ENCODE measurements around the gene KRTAP6-3. TPM values are rescaled to one million over a fixed set of nuclear protein-coding genes. Genes with fewer than 3 reads are reported as not detected.

KRTAP6-3 gene
- total RNA-seq: not detected

- DNase-seq (ENCODE audit: extremely low spot score in 2 of 2): no peak
- Histone ChIP-seq H3K27ac (no peak within 1 kb of the TSS), H3K4me3 (no peak within 1 kb of the TSS), H3K4me1 (no peaks in the 10 kb centered on the region), H3K27me3 (no peaks in the 10 kb centered on the region), H3K9me3 (no peaks in the 10 kb centered on the region), H3K36me3 (no peaks in the 10 kb centered on the region)
- intact Hi-C loops (cut with DNase I): no loop called here
- TF ChIP-seq POLR2AphosphoS5 (IDR thresholded peaks at IDR 0.05; ENCODE audit: insufficient read depth in 1 of 2, low read depth in 1 of 2) (no peak), POLR2A (IDR thresholded peaks at IDR 0.05) (no peak), CTCF (IDR thresholded peaks at IDR 0.05) (no peak)
These were observed at the start of gene KRTAP6-3 for GRCh38 chr21:30592140-30592539. Gene KRTAP6-3, plus strand, starts transcription at chr21:30592440. Its CDS starts 6 bp downstream, at chr21:30592446.

GRCh38 chr21:30552782-30553181 is 39.5 kb upstream of the KRTAP6-3 start:
- H3K4me3 ChIP-seq: no peak overlapping the region
- no peak overlapping the region for H3K27ac ChIP-seq
- intact Hi-C loops (cut with DNase I): no loop called here
- no peaks in the 10 kb centered on the region for H3K4me1 ChIP-seq
- no peaks in the 10 kb centered on the region for H3K36me3 ChIP-seq
- DNase-seq (ENCODE audit: extremely low spot score in 2 of 2): no peak
- TF ChIP-seq CTCF (IDR thresholded peaks at IDR 0.05) (no peak), POLR2AphosphoS5 (IDR thresholded peaks at IDR 0.05; ENCODE audit: insufficient read depth in 1 of 2, low read depth in 1 of 2) (no peak), POLR2A (IDR thresholded peaks at IDR 0.05) (no peak)
- no peaks in the 10 kb centered on the region for H3K9me3 ChIP-seq
- no peaks in the 10 kb centered on the region for H3K27me3 ChIP-seq

GRCh38 chr21:30555095-30555494 is 37.1 kb upstream of the KRTAP6-3 start:
- Histone ChIP-seq H3K36me3 (no peaks in the 10 kb centered on the region), H3K4me3 (no peak overlapping the region), H3K27ac (no peak overlapping the region), H3K4me1 (no peaks in the 10 kb centered on the region), H3K9me3 (no peaks in the 10 kb centered on the region), H3K27me3 (no peaks in the 10 kb centered on the region)
- DNase-seq (ENCODE audit: extremely low spot score in 2 of 2): no peak
- TF ChIP-seq POLR2AphosphoS5 (IDR thresholded peaks at IDR 0.05; ENCODE audit: insufficient read depth in 1 of 2, low read depth in 1 of 2) (no peak), POLR2A (IDR thresholded peaks at IDR 0.05) (no peak), CTCF (IDR thresholded peaks at IDR 0.05) (no peak)
- intact Hi-C loops (cut with DNase I): no loop called here

GRCh38 chr21:30561264-30561895 is 30.9 kb upstream of the KRTAP6-3 start, which contains the start of gene KRTAP19-7:
Gene KRTAP19-7, minus strand, starts transcription at chr21:30561314. Its CDS starts 25 bp downstream, at chr21:30561289.
- no peak for DNase-seq (ENCODE audit: extremely low spot score in 2 of 2)
- intact Hi-C loops (cut with DNase I): no loop called here
- Histone ChIP-seq H3K36me3 (no peaks in the 10 kb centered on the region), H3K9me3 (no peaks in the 10 kb centered on the region), H3K4me1 (no peaks in the 10 kb centered on the region), H3K27me3 (no peaks in the 10 kb centered on the region), H3K4me3 (no peak within 1 kb of the TSS), H3K27ac (no peak within 1 kb of the TSS)
- TF ChIP-seq CTCF (IDR thresholded peaks at IDR 0.05) (no peak), POLR2AphosphoS5 (IDR thresholded peaks at IDR 0.05; ENCODE audit: insufficient read depth in 1 of 2, low read depth in 1 of 2) (no peak), POLR2A (IDR thresholded peaks at IDR 0.05) (no peak)

- Histone ChIP-seq H3K27me3 (no peaks in the 10 kb centered on the region), H3K4me1 (no peaks in the 10 kb centered on the region), H3K36me3 (no peaks in the 10 kb centered on the region), H3K9me3 (no peaks in the 10 kb centered on the region), H3K27ac (no peak overlapping the region), H3K4me3 (no peak overlapping the region)
- intact Hi-C loops (cut with DNase I): no loop called here
- DNase-seq (ENCODE audit: extremely low spot score in 2 of 2): no peak
- TF ChIP-seq POLR2A (IDR thresholded peaks at IDR 0.05): no peak
- TF ChIP-seq CTCF (IDR thresholded peaks at IDR 0.05): no peak
- TF ChIP-seq POLR2AphosphoS5 (IDR thresholded peaks at IDR 0.05; ENCODE audit: insufficient read depth in 1 of 2, low read depth in 1 of 2): no peak
These were observed 30.3 kb upstream of the KRTAP6-3 start for GRCh38 chr21:30561957-30562356.
